ENCODE measurements around the gene CPN2. TPM values are rescaled to one million over a fixed set of nuclear protein-coding genes. Genes with fewer than 3 reads are reported as not detected.

The CPN2 gene
- total and polyA plus RNA-seq, 2 experiments from 2014 or later, result 0.10 to 0.14 TPM

GRCh38 chr3:194324823-194325327 lies 26.3 kb downstream of the CPN2 start (continued):
- TF ChIP-seq ZNF462 (CRISPR knock-in tag; IDR thresholded peaks at IDR 0.05), result no peak
- TF ChIP-seq CREB1 (CRISPR knock-in tag; IDR thresholded peaks at IDR 0.05; ENCODE audit: low read depth), result no peak
- no peak for TF ChIP-seq STAT1 (IDR thresholded peaks at IDR 0.05; ENCODE audit: unreplicated experiment)
- TF ChIP-seq ZNF331 (CRISPR knock-in tag; IDR thresholded peaks at IDR 0.05; ENCODE audit: low read depth), result no peak
- no peak for TF ChIP-seq ETS1 (IDR thresholded peaks at IDR 0.05)
- no peak for TF ChIP-seq EZH2phosphoT487 (IDR thresholded peaks at IDR 0.05; ENCODE audit: unreplicated experiment)
- TF ChIP-seq EZH2 (IDR thresholded peaks at IDR 0.05; ENCODE audit: low read depth, unreplicated experiment), result no peak
- TF ChIP-seq NANOG (IDR thresholded peaks at IDR 0.05; ENCODE audit: borderline replicate concordance), result no peak
- no peak for TF ChIP-seq POLR2AphosphoS5 (IDR thresholded peaks at IDR 0.05; ENCODE audit: low read depth)
- no peak for TF ChIP-seq ZNF114 (CRISPR knock-in tag; IDR thresholded peaks at IDR 0.05)
- TF ChIP-seq, protein P1, sequence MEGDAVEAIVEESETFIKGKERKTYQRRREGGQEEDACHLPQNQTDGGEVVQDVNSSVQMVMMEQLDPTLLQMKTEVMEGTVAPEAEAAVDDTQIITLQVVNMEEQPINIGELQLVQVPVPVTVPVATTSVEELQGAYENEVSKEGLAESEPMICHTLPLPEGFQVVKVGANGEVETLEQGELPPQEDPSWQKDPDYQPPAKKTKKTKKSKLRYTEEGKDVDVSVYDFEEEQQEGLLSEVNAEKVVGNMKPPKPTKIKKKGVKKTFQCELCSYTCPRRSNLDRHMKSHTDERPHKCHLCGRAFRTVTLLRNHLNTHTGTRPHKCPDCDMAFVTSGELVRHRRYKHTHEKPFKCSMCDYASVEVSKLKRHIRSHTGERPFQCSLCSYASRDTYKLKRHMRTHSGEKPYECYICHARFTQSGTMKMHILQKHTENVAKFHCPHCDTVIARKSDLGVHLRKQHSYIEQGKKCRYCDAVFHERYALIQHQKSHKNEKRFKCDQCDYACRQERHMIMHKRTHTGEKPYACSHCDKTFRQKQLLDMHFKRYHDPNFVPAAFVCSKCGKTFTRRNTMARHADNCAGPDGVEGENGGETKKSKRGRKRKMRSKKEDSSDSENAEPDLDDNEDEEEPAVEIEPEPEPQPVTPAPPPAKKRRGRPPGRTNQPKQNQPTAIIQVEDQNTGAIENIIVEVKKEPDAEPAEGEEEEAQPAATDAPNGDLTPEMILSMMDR (conservative IDR thresholded peaks at IDR 0.05; ENCODE audit: low read depth in 2 of 2), result no peak

Data from GM23338 (cell line).